NCI-H1436 treated with DMSO at 0.1 percent for 48 hours (cell line): ENCODE data around the gene EML1.

Source experiments
- DNase-seq: peaks from one replicate; lab custom pipeline; 2025; lab: John Stamatoyannopoulos, UW

The EML1 gene

GRCh38 chr14:99905121-99905520 lies 111.9 kb downstream of the EML1 start:
- DNase-seq: no peak

GRCh38 chr14:99907761-99908652 lies 114.8 kb downstream of the EML1 start:
- DNase-seq: no peak

GRCh38 chr14:99908653-99909250 lies 115.5 kb downstream of the EML1 start:
- no peak for DNase-seq

- no peak for DNase-seq
These were observed 116.4 kb downstream of the EML1 start for GRCh38 chr14:99909513-99910064.

GRCh38 chr14:99910337-99911309 lies 117.4 kb downstream of the EML1 start:
- DNase-seq: no peak

DNA sequence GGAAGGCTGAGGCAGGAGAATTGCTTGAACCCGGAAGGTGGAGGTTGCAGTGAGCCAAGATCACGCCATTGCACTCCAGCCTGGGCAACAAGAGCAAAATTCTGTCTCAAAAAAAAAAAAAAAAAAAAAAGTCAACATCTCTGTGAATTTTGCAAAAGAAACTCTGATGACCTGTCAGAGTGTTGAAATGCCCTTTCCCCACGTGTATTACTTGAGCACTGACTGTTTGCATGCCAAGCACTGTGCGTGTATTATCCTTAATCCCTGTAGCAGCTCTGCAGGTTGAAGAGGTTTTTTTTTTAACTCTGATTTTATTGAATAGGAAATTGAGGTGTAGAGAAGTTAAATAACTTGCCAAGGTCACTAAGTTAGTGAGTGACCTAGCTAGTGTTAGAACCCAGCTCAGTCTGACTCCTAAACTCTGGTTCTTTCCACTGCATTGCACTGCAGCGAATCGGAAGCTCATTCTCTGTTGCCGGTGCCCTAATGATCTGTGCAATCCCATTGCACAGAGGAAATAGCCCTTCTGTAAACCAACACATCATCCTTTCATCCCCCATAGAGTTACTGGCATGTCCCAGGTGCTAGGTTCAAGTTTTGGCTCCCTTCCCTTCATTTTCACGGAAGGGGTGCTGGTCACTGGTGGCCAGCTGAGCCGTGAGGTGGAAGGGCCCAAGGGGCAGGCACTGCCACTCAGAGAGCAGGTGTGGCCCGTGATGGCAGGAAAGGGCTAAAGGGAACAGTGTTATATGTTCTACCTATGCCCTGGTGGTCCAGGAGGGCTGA lies 122.3 kb downstream of the EML1 start:
- DNase-seq: no peak

DNA sequence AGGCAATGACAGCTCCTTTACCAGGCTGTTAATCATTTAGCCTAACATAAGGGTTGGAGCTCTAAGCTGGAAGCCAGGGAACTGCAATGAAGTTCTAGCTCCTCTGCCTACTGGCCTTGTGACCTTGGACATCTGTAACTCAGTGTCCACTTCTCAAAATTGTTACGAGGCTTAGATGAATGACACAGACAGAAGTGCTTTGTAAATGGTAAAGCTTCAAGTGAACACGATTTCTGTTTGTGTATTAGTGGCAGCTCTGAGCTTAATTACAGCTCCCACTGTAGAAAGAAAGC lies 122.8 kb downstream of the EML1 start:
- DNase-seq: no peak

DNA sequence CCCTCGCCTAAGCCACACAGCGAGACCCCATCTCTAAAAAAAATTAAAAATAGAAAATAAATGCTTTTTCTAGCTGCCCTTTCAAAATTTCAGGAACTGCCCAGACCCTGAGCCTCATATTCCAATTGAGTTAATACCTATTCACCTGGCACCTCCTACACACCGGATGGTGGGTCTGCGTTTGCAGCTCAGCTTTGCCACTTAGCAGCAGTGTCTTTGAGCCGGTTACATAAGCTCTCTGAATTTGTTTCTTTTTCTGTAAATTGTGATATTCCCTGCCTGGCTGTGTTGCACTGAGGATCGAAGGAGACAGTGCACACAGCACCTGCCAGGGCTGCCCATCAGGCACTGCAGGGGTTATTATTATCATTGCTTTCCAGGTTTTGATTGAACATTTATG lies 125.6 kb downstream of the EML1 start:
- DNase-seq: no peak

DNA sequence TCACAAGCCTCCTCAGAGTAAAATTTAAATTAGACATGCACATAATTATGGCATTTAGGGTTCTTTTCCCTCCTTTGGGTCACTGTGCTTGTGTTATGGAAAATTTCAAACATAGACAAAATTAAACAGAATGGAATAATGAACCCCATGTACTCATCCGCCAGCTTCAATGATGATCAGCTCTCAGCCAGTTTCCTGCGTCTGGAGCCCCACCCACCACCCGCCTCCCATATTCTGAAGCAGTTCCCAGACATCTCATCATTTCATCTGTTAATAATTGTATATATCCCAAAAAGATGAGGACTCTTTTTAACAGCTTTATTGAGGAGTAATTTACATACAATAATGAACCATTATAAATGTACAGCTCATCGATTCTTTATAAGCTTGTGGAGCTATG lies 128.2 kb downstream of the EML1 start:
- DNase-seq: no peak

- no peak for DNase-seq
These were observed 131.2 kb downstream of the EML1 start for GRCh38 chr14:99924379-99924778.

GRCh38 chr14:99925471-99925870 lies 132.3 kb downstream of the EML1 start:
- DNase-seq: no peak

DNA sequence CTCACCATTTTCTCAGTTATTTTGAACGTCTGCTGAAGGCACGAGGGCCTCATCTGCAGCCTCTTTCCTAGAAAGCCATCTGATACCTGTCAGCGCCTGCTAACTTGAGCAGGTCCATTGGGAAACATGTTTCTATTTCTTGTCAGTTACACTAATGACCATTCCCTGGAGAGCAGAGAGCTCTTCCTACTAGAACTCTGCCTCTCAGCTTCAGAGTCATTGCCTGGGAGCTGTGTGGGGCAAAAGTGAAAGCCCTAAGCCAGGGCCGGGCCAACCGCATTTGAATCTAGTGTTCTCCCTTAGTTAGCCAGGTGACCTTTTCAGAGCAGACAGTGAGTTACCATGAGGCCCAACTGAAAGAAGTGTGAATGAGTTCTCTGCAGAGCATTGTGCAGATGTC lies 135.8 kb downstream of the EML1 start:
- no peak for DNase-seq

DNA sequence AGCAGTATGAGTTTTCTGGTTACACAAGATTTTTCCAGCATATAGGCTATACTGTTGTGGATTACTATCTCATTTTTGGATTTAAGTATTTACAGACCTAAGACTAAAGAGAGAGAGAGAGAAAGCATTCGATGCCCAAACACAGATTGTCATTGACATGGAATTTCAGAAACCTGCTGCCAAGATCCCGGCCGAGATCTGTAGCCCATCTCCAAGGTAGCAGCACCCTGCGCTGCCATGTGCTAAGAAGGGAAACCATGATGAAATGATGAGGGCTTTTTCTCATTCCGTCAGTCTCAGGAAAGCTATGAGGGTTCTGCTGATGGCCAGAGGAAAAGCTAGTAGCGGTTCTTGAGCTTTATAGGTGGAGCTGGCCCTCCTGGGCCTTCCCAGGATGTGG lies 136.4 kb downstream of the EML1 start:
- DNase-seq: no peak

- no peak for DNase-seq
These were observed 137.4 kb downstream of the EML1 start for GRCh38 chr14:99930420-99931274.

DNA sequence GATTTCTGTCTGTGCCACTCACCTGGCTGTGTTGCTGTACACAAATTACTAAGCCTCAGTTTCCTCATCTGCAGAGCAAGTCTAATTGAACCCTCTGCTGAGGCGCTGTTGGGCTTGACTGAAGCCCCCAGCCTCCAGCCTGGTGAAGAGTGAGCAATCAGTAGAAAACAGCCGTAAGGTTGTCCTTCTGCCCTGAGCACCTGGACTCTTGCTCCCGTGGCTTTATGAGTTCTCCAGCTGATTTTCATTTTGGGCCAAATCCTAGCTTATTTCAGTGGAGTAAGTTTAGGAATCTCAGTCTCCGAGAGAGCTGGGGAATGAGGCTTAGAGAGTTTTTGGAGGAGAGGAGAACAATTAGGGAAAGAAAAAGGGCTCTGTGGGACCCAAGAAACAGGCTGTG lies 138.1 kb downstream of the EML1 start:
- no peak for DNase-seq

DNA sequence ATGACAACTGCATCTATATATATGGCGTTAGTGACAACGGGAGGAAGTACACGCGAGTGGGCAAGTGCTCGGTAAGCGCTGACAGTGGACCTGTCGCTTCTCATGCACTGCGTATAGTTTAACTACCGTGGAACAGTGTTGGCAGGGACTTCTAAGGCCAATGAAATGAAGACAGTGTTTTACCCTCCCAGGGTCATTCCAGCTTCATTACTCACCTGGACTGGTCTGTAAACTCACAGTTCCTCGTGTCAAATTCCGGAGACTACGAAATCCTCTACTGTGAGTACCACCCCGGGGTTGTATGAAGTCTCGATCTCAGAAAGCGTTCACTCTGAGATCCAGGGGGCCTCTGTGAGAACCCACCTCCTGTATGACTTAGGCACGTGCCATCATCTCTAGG lies 142.8 kb downstream of the EML1 start:
- no peak for DNase-seq

- no peak for DNase-seq
These were observed 143.7 kb downstream of the EML1 start for GRCh38 chr14:99936738-99937474.

DNA sequence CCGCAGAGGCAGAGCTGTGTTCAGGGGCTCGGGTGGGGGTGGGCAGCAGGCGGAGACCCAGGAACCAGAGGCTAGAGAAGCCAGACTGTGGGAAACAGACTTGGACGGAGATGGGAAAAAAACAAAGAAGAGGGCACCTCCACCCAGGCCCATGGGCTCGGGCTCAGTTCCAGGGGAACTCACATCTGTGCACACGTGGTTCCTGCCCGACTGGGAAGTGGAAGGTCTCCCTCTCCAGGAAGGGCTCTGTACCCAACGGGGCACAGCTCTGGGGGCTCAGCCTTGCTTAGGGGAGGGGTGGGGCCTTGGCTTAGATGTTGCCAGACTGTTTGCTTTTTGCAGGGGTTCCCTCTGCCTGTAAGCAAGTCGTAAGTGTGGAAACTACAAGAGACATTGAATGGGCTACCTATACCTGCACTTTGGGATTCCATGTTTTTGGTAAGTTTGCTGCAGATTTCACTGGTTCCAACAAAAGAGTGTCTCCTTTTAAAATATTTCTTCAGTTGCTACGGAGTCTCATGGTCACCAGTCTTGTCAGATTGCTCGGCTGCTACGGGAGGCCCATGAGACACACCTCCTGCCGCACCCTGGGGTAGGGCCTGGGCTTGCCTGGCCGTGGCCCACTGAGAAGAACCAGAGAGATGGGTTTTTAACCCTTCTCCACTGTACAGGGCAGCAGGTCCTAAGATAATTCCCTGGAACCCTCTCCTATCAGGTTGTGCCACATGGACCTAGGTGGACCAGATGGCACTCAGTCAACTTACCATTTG lies 144.4 kb downstream of the EML1 start:
- no peak for DNase-seq

GRCh38 chr14:99938376-99938775 lies 145.2 kb downstream of the EML1 start:
- no peak for DNase-seq
